HepG2 (cell line): ENCODE measurements around the gene PKP3. TPM values are rescaled to one million over a fixed set of nuclear protein-coding genes. Genes with fewer than 3 reads are reported as not detected.

ENCODE experiments used
- MAX ChIP-seq: IDR thresholded peaks from 2 replicates; pipeline ENCODE4 v1.6.1; 2012; ENCODE audit warnings: inconsistent platforms
- RCOR2 ChIP-seq: IDR thresholded peaks from 2 replicates; pipeline ENCODE4 v1.6.1; 2016; ENCODE audit warnings: missing biosample characterization, missing genetic modification reagents
- ZNF646 ChIP-seq: sonication (generic); formaldehyde crosslinking; IDR thresholded peaks from 2 replicates; pipeline ENCODE4 v1.9.0; 2021; ENCODE audit warnings: mild to moderate bottlenecking, missing genetic modification reagents
- ZNF790 ChIP-seq: sonication (generic); formaldehyde crosslinking; IDR thresholded peaks from 2 replicates; pipeline ENCODE4 v1.8.0; 2022; ENCODE audit warnings: missing genetic modification reagents, mild to moderate bottlenecking, borderline replicate concordance
- polyA plus RNA-seq, 8 experiments: library from polyadenylated mRNA; depleted of rRNA in 3 of 8; stranded (reverse) in 7 of 8; unstranded in 1 of 8; fragments of >200 nt; fragmentation: Illumina TruSeq in 4 of 8; extraction: Trizol in 4 of 8; gene quantifications; 2 replicates each; pipeline versions ENCODE4 v1.2.1 to v1.2.3, GENCODE V29; 2011 to 2016; ENCODE audit warnings: low read depth in 4 of 8, missing spikeins in 1 of 8, mixed read lengths in 1 of 8; ENCODE audit not compliant: insufficient read depth in 1 of 8
- total RNA-seq, 5 experiments: library from RNA; depleted of rRNA; stranded (reverse); fragments of >200 nt; fragmentation: Illumina TruSeq; extraction: Trizol; gene quantifications; 2 replicates each; pipeline ENCODE4 v1.2.3, GENCODE V29; 2016; ENCODE audit warnings: low read depth in 1 of 5

The PKP3 gene
- total and polyA plus RNA-seq, 2 of the 13 experiments (the other 11 are each of a cell fraction or from before 2014, with no cell fraction given), result 18.0 to 28.7 TPM

- TF ChIP-seq ZNF646 (CRISPR knock-in tag), result no peak
- TF ChIP-seq RCOR2, result no peak
- TF ChIP-seq MAX, result 0 out of 2 replicates have a peak, but pooled peaks have one; percentile 21
- TF ChIP-seq ZNF790 (CRISPR knock-in tag), result no peak
- TF ChIP-seq, all 625 proteins: peak for 4
Observed at GRCh38 chr11:443542-444199, 49.7 kb downstream of the PKP3 start (continued).
